NOMO-1 treated with dmso at 0.1 percent for 144 hours (cell line): Measurements from ENCODE around the gene S100A11.

Source experiments
- DNase-seq: peaks from one replicate; lab custom pipeline; 2025; ENCODE audit not compliant: unreplicated experiment; lab: John Stamatoyannopoulos, UW

Gene S100A11

GRCh38 chr1:152003846-152004442 is 32.9 kb downstream of the S100A11 start:
- DNase-seq = no peak

GRCh38 chr1:152002960-152003359 is 33.8 kb downstream of the S100A11 start:
- DNase-seq = no peak

GRCh38 chr1:152001631-152002584 is 34.9 kb downstream of the S100A11 start:
- DNase-seq = peak; percentile 33

GRCh38 chr1:152000964-152001630 is 35.7 kb downstream of the S100A11 start:
- DNase-seq = peak; percentile 24

GRCh38 chr1:151998611-151999362 is 38.0 kb downstream of the S100A11 start:
- no peak for DNase-seq

- DNase-seq = no peak
Measured at GRCh38 chr1:151997284-151997570, 39.6 kb downstream of the S100A11 start.

- DNase-seq = no peak
Measured at GRCh38 chr1:151995774-151996173, 41.0 kb downstream of the S100A11 start.

- no peak for DNase-seq
Measured at GRCh38 chr1:151994956-151995355, 41.8 kb downstream of the S100A11 start.

GRCh38 chr1:151993734-151994496 is 42.9 kb downstream of the S100A11 start, which contains the start of gene S100A10:
Gene S100A10 (minus strand): TSS chr1:151993859. CDS start chr1:151986230, 7,629 bp downstream.
- peak; percentile 48 for DNase-seq

GRCh38 chr1:151993084-151993733 is 43.6 kb downstream of the S100A11 start:
- DNase-seq = peak; percentile 6

- DNase-seq = peak; percentile 45
Measured at GRCh38 chr1:151992303-151993083, 44.3 kb downstream of the S100A11 start.

- DNase-seq = no peak
Measured at GRCh38 chr1:151991663-151992302, 45.0 kb downstream of the S100A11 start.

- no peak for DNase-seq
Measured at GRCh38 chr1:151990856-151991198, 46.0 kb downstream of the S100A11 start.

- no peak for DNase-seq
Measured at GRCh38 chr1:151990058-151990855, 46.5 kb downstream of the S100A11 start.

GRCh38 chr1:151989211-151989862 is 47.5 kb downstream of the S100A11 start:
- peak; percentile 82 for DNase-seq

GRCh38 chr1:151988405-151988923 is 48.3 kb downstream of the S100A11 start:
- DNase-seq = peak; percentile 16
